Renal cortex interstitium (tissue), 11 donors: ENCODE results near the gene GAST. TPM values are rescaled to one million over a fixed set of nuclear protein-coding genes. Genes with fewer than 3 reads are reported as not detected.
"Not testable (repeated sequence)": the region's sequence is repeated elsewhere in the genome, so short reads cannot be mapped to it uniquely, and the experiment has no call there.

ENCODE experiments used
- DNase-seq, 11 donors: peaks; one replicate each; pipeline ENCODE4 v3.0.0-alpha.2; 2013; ENCODE audit warnings: low read depth in 9 of 11, low spot score in 4 of 11; ENCODE audit errors: extremely low read depth in 1 of 11
- polyA plus RNA-seq, 3 donors: library from polyadenylated mRNA; unstranded; fragments of 120-200 nt; gene quantifications; one replicate each; pipeline ENCODE4 v1.2.1, GENCODE V29; 2013; ENCODE audit not compliant: insufficient read length in 3 of 3

The GAST gene
- polyA plus RNA-seq, 3 donors, result not detected

DNA sequence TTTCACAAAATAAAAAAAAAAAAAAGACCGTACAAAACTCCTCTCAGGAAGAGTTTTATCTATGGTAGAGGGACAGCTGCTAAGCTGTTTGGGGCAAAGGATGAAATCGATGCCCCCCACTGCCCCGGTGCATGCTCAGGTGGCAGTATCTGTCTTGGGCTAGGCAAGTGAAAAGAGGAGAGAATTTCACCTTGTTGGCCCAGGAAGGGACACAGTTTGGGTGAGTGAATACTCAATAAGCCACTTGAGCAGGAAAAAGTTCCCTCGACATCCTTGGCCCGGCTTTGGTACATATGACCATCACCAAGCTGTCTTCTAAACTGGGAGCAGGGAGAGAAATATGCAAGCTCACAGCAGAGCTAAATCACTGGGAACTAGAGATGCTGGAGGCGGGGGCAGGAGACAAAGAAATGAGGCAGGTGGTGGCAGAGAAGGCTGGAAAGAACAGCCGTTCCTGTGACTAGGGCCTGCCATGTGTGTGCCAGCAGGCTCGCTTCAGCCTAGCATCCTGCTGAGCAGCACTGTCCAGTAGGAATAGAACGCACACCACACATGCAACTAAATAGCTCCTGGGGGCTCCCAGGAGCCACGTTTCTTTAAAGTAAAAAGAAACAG, 31.6 kb upstream of the GAST start:
- DNase-seq, result no peak

DNA sequence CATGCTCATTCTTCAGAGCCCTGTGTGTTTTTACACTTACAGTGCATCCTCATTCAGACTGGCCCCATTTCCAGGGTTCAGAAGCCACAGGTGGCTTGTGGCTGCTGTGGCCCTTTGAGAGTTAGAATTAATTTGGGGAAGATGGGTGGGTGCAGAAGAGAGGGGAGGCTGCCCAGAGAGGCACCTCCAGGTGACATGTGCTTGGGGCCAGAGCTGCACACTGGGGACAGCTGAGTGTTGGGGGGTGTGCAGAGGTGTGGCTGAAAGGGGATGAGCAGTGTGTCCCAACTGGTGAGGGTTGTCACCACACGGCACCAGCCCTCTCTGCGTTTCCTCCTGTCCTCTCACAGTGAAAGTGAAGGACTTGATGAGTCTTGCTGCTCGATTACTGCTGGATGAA, 30.4 kb upstream of the GAST start:
- DNase-seq, result no peak

DNA sequence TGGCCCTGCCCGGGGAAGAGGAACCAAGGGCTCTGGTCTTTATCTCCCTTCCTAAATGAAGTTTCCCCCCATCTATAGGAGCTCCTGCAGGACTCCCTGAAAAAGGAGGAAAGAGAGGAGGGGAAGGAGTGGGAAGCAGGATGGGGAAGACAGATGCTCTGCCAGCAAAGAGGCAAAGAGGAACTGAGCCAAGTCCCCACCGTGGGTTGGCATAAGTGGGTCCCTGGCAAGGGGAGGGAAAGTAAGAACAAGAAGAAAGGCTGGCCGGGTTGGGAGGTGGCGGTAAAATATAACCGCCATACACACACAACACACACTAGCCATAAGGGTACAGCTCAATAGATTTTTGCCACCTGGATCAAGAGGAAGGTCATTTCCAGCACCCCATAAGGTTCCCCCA, 29.5 kb upstream of the GAST start:
- no peak for DNase-seq

DNA sequence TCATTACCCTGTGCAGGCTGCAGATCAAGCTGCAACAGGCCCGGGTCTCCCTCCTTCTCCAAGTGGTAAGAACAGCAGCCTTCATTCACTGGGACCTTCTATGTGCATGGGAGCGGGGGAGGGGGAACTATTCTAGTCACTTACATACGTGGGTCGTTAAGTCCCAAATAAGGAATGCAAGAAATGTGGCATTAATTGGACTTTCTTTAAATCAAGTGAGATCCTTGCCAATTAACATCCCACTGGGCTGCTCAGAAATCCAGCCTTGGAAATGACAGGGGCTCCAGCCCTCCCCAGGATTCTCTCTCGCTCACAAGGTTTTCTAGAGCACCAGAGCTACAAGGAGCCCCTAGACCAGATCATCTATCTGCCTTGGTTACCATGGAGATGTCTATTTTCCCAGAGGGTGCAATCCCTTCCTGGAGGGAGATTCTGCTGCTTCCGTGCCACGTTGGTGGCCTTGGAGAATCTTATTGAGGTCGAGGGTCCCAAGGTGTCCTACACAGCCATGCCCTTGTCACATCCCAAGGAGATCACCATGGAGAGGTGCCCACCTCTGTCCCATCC, 28.6 kb upstream of the GAST start:
- DNase-seq, result no peak

DNA sequence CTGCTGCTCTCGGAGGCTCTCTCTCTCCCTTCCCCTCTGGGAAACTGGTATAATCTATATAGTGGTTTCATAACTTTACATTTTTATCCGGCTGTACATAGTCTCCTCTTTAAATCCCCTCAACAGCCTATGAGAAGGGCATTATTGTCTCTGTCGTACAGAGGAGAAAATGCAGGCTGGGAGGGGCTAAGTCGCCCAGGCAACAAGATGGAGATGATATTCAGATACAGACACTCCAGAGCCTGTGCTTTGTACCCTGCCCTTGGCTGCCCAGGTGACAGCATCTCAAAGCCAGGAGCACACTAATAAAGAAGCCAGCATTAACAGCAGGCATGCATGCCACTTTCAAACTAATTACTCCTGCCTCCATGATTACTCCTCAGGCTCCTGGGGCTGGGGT, 28.1 kb upstream of the GAST start:
- no peak for DNase-seq

DNA sequence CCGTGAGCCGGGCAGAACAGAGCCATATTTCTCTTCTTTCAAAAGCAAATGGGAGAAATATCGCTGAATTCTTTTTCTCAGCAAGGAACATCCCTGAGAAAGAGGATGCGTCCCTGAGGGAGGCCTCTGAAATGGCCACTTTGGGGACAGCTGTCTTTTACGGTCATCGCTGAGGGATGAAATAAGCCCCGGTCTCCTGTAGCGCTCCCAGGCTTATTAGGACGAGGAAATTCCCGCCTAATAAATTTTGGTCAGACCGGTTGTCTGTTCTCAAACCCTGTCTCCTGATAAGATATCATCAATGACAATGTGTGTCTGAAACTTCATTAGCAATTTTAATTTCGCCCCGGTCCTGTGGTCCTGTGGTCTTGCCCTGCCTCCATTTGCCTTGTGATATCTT, 26.4 kb upstream of the GAST start:
- DNase-seq, result not testable (repeated sequence)

DNA sequence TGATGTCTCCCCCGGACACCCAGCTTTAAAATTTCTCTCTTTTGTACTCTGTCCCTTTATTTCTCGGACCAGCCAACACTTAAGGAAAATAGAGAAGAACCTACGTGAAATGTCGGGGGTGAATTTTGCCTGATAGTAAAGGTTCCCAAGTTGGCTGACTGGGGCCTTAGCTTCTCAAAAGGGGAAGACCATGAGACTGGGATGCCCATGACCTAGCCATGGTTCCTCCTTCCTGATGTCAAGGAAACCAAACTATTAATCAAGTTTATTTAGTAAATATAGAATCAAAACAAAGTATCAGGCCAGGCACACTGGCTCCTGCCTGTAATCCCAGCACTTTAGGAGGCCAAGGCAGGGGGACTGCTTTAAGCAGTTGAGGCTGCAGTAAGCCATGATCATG, 25.9 kb upstream of the GAST start:
- DNase-seq, result no peak

DNA sequence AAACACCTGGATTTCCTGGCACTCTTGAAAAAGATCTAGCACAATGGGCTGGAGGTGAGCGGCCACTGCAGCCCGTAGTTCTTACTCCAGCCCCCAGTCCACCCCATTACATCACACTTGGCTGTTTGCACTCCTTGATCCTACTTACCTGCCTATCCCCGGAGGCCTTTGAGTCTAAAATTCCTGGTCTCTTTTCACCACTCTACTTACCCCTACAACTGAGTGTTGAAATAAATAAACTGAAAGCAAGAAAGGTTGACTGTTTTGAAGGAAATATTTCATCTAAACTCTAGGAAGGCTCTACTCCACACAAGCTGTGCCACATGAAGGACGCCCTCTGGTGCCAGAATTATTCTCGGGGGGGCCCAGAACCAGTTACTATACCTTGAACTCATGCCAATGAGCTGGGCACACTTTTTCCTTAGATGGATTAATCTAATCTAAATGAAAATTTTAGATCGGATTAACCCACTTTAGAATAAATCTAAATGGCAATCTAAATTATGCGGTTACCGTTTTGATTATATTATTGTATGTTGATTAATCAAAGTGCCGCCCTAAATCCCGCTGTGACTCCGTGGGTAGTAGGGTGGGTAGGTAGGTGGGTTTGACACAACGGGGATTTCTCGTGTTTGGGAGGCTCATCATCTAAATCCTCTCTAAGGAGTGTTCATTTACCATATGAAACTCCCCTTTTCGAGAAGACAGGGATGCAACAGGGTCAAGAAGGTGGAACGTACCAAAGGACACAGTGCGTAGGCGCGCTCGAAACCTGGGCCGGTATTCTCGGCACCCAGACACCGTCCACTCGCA, 24.1 kb upstream of the GAST start:
- peak in 2 of 11 donors; percentile 28 to 32 for DNase-seq

DNA sequence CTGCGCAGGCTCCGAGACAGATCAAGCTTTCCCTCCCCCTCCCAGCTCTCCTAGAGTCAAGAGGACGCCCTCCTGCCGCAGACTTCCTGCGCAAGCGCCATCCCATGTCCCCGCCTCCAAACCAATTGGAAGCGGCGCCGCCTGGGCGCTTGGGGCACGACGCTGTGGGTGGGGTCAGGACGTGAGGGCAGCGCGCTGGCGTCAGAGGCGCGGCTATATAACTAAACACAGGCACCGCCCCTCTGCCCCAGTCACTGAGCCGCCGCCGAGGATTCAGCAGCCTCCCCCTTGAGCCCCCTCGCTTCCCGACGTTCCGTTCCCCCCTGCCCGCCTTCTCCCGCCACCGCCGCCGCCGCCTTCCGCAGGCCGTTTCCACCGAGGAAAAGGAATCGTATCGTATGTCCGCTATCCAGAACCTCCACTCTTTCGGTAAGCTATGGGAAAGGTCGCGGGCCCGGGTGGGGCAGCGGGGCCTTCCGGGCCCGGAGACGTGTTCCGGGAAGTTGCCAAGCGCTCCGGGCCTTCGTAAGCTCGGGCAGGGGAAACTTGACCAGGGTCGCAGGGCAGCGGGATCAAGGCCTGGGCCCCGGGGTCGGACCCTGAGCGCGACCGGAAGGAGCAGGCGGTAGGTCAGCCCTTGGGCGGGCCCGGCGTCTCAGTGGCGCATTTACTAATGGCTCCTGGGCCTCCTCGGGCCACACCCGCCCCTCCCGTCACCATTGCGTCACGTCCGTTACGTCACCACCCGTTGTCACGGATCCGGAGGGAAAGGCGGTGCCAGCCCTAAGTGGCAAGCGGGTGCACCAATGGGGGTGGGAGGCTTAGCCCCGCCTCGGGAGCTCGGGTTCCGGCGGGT, 23.3 kb upstream of the GAST start, which contains the start of gene EIF1:
Gene EIF1, plus strand, starts transcription at position 245 of the 856 bp plus-strand sequence. Its CDS starts 154 bp downstream, at position 399.
- DNase-seq, result peak; percentile 98 to 100 (median 99)

DNA sequence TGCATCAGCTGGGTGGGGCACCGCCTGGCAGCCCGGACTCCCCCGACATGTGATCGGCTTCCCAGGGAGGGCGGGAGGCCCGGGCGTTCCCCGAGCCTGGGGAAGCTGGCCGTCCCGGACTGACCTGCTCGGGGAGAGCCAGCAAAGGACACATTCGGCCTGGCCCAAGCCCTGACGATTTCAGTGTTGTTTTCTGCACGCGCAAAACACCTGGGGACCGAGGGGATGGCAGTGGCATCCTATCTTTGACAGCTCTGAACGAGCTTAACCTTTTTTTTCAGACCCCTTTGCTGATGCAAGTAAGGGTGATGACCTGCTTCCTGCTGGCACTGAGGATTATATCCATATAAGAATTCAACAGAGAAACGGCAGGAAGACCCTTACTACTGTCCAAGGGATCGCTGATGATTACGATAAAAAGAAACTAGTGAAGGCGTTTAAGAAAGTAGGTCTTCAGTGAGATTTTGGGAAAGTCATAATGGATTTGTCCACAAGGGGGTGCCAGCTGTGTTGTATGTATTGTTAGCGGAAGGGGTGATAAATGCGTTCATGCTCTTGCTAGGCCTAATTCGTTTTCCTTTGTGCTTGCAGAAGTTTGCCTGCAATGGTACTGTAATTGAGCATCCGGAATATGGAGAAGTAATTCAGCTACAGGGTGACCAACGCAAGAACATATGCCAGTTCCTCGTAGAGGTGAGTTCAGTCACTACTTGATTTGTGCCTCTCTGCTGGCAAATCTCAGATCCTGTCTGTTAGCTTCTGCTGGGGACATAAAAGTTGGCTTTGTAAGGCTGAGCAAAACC, 22.4 kb upstream of the GAST start:
- peak in 3 of 11 donors; percentile 48 to 57 (median 50) for DNase-seq

DNA sequence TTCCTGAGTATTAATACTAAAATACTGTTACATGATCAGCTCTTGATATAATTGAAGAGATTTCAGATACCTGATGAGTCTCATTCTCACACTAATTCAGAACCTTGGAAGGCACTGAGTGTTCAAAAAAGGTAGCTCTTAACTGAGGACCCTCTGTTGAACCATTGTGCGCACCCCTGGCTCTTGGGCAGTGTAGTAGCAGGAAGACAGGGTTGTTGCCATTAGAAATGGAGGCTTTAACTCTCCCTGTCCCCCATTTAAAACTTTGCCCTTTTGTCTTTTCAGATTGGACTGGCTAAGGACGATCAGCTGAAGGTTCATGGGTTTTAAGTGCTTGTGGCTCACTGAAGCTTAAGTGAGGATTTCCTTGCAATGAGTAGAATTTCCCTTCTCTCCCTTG, 21.6 kb upstream of the GAST start:
- no peak for DNase-seq

DNA sequence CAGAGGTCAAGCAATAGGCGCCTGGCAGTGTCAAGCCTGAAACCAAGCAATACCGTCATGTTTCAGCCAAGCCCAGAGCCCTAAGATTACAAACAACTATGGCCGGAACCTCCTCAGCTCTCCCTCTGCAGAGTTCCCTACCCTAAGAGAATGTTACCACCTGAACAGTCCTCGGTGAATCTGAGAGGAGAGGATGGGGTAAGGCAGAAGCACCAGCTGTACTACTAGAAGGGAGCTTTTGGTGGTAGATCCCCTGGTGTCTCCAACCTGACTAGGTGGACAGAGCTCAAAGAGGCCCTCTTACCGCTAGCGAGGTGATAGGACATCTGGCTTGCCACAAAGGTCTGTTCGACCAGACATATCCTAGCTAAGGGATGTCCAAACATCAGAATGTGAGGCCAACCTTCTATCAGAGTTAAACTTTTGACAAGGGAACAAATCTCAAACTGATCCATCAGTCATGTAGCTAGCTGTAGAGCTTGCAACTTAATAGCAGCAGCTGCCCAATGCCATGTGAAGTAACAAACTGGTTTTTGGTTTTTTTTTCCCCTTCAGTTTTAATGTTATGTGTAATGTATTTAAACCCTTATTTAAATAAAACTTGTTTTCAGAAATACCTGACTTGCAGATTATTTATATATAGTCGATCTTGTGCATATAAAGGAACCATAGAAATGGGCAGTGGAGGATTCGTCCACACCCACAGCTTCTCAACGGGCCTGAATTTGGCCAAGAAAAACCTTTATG, 20.9 kb upstream of the GAST start:
- no peak for DNase-seq

DNA sequence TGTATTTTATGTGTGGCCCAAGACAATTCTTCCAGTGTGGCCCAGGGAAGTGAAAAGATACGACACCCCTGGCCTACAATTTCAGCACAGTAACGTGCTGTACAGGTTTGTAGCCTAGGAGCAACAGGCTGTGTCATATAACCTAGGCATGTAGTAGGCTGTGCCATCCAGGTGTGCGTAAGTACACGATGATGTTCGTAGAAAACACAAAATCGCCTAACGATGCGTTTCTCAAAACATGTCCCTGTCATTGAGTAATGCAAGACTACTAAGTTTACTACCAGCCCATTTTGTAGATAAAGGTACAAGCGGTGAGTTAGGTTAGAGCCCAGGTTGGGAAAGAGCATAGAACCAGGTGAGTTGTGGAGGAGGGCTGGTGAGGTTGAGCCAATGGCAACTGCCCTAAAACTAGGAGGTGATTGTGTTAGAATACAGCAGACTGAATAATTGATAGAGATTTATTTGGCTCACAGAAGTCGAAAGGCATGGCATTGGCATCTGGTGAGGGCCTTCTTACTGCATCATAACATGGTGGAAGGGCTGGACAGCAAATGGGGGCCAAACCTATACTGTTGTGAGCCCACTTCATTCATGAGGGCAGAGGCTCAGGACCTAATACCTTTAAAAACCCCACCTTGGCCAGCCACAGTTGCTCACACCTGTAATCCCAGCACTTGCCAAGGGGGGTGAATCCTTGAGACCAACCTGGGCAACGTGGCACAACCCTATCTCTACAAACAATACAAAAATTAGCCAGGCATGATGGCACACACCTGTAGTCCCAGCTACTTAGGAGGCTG, 19.2 kb upstream of the GAST start:
- DNase-seq, result no peak

DNA sequence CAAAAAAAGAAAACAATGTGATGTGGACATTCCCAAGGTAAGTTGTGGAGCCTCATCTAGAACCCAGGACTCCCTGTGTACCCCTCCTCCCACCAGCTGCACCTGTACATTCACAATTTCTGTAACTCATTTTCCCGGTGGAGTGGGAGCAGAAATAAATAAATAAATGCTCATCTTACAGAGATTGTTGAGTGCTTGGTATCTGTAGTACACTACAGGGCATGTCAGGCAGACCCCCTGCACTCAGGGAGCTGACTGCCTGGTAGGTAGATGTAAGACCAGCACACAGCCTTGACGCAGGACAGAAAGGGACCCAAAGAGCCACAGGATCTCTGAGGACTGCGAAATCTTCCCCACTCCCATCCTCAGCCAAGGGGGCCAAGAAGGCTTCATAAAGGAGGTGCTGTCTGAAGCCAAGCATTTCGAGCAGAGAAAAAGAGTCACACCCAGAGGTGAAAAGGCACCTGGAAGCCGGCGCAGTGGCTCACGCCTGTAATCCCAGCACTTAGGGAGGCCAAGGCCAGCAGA, 16.9 kb upstream of the GAST start:
- DNase-seq, result no peak

DNA sequence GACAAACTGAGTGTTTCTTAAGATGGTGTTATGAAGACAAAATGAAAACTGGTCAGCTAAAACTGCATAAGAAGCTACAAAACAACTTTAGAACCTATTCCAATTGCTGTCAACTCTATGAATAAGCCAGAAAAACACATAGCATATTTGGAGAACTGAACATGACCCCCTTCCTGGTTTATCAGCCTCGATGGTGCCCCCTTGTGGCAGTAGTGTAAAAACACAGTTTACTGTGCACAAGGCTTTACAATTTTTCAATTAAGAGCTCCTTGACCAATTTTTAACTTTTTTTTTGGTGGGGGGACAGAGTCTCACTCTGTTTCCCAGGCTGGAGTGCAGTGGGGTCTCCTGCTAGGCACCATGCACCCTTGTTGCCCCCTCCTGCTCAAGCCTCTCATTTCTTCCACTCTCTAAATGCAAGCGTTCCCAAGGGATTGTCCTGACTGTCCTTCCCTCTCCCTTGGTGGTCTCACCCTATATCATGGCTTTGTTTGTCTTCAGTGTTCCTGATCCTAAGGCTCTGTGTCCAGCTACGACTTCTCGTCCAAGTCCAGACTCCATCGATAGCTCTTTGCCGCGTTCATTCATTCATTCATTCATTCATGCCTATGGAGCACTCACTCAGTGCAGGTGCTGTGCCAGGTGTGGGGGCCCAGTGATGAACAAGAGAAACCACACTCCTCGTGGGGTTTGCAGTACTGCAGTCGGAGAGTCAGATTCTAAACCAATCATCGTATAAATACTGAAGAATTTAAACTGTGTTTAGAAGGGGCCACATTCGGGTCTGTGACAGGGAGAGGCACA, 16.0 kb upstream of the GAST start:
- peak in 8 of 11 donors; percentile 49 to 88 (median 62) for DNase-seq
